MM.1S (cell line): ENCODE measurements around the gene DEAF1.
A peak's percentile ranks its signal among the peaks of the same experiment; 100 is the strongest.
"Not testable (repeated sequence)": the region's sequence is repeated elsewhere in the genome, so short reads cannot be mapped to it uniquely, and the experiment has no call there.

Experiments
- DNase-seq: peaks from one replicate; pipeline ENCODE4 v3.0.0-alpha.2; 2015
- H2AFZ ChIP-seq: fragments of 300-600 bp; sonication (generic); 2 replicates; pipeline ENCODE4 v1.6.0; 2016; ENCODE audit warnings: antibody characterized with exemption, low read length
- H3F3A ChIP-seq: fragments of 300-600 bp; sonication (generic); 2 replicates; pipeline ENCODE4 v1.6.1; 2016; ENCODE audit warnings: mild to moderate bottlenecking, antibody characterized with exemption, low read length, moderate library complexity, mixed read lengths; ENCODE audit not compliant: insufficient read depth
- H3K27ac ChIP-seq: fragments of 300-600 bp; sonication (generic); 2 replicates; pipeline ENCODE4 v1.5.1; 2016; ENCODE audit warnings: mild to moderate bottlenecking, low read length
- H3K27me3 ChIP-seq: fragments of 300-600 bp; sonication (generic); replicated peaks from 2 replicates; pipeline ENCODE4 v1.6.0; 2016; ENCODE audit warnings: low read length; ENCODE audit not compliant: insufficient read depth
- H3K36me3 ChIP-seq: fragments of 300-600 bp; sonication (generic); replicated peaks from 2 replicates; pipeline ENCODE4 v1.6.1; 2016; ENCODE audit warnings: mild to moderate bottlenecking, low read length, mixed read lengths; ENCODE audit not compliant: insufficient read depth
- H3K4me1 ChIP-seq: fragments of 300-600 bp; sonication (generic); 2 replicates; pipeline ENCODE4 v1.6.1; 2016; ENCODE audit warnings: low read length, mixed read lengths
- H3K4me2 ChIP-seq: fragments of 300-600 bp; sonication (generic); 2 replicates; pipeline ENCODE4 v1.6.0; 2016; ENCODE audit warnings: low read depth, low read length
- H3K4me3 ChIP-seq: fragments of 300-600 bp; sonication (generic); 2 replicates; pipeline ENCODE4 v1.5.1; 2016; ENCODE audit warnings: low read length, mixed read lengths
- H3K79me2 ChIP-seq: fragments of 300-600 bp; sonication (generic); 2 replicates; pipeline ENCODE4 v1.6.1; 2016; ENCODE audit warnings: mixed run types, low read length, mixed read lengths
- H3K9ac ChIP-seq: fragments of 300-600 bp; sonication (generic); 2 replicates; pipeline ENCODE4 v1.6.1; 2016; ENCODE audit warnings: low read length, mixed read lengths
- H3K9me2 ChIP-seq: fragments of 300-600 bp; sonication (generic); replicated peaks from 2 replicates; pipeline ENCODE4 v1.6.1; 2016; ENCODE audit warnings: mild to moderate bottlenecking, low read length, mixed read lengths; ENCODE audit not compliant: insufficient read depth
- H3K9me3 ChIP-seq: fragments of 300-600 bp; sonication (generic); replicated peaks from 2 replicates; pipeline ENCODE4 v1.6.1; 2016; ENCODE audit warnings: mild to moderate bottlenecking, low read length, mixed read lengths; ENCODE audit not compliant: insufficient read depth
- H4K20me1 ChIP-seq: fragments of 300-600 bp; sonication (generic); 2 replicates; pipeline ENCODE4 v1.6.1; 2016; ENCODE audit warnings: mild to moderate bottlenecking, low read length, moderate library complexity, mixed read lengths; ENCODE audit not compliant: insufficient read depth
- CTCF ChIP-seq: fragments of 300-600 bp; sonication (generic); IDR thresholded peaks from 2 replicates; pipeline ENCODE4 v1.5.1; 2016; ENCODE audit warnings: antibody characterized with exemption, low read length, mixed read lengths
- EZH2 ChIP-seq: fragments of 300-600 bp; sonication (generic); optimal IDR thresholded peaks from 2 replicates; pipeline ENCODE3; 2017; ENCODE audit warnings: low read depth, mild to moderate bottlenecking, antibody characterized with exemption, low read length, mixed read lengths
- EZH2phosphoT487 ChIP-seq: fragments of 300-600 bp; sonication (generic); IDR thresholded peaks from 2 replicates; pipeline ENCODE4 v1.6.1; 2018; ENCODE audit warnings: antibody characterized with exemption, low read length

DEAF1 gene, protein sequence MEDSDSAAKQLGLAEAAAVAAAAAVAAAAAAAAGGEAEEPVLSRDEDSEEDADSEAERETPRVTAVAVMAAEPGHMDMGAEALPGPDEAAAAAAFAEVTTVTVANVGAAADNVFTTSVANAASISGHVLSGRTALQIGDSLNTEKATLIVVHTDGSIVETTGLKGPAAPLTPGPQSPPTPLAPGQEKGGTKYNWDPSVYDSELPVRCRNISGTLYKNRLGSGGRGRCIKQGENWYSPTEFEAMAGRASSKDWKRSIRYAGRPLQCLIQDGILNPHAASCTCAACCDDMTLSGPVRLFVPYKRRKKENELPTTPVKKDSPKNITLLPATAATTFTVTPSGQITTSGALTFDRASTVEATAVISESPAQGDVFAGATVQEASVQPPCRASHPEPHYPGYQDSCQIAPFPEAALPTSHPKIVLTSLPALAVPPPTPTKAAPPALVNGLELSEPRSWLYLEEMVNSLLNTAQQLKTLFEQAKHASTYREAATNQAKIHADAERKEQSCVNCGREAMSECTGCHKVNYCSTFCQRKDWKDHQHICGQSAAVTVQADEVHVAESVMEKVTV

GRCh38 chr11:694563-695287 is at the start of gene DEAF1:
TSS of gene DEAF1 (minus strand) at chr11:695222. CDS start at chr11:695047, 175 bp downstream.
- H3K4me3 ChIP-seq: peak within 1 kb of the TSS; percentile 97
- peak; percentile 98 for DNase-seq
- peaks cover 64% of the 10 kb centered on the region for H3K79me2 ChIP-seq
- no peaks in the 10 kb centered on the region for H3K9me2 ChIP-seq
- H3K27ac ChIP-seq: peak within 1 kb of the TSS; percentile 100
- peak within 1 kb of the TSS; percentile 97 for H2AFZ ChIP-seq
- H4K20me1 ChIP-seq: no peaks in the 10 kb centered on the region
- TF ChIP-seq EZH2phosphoT487: no peak
- no peak for TF ChIP-seq CTCF
- no peak for TF ChIP-seq EZH2
- peak within 1 kb of the TSS; percentile 77 for H3K4me2 ChIP-seq
- H3K36me3 ChIP-seq: no peaks in the 10 kb centered on the region
- no peaks in the 10 kb centered on the region for H3K27me3 ChIP-seq
- no peaks in the 10 kb centered on the region for H3K9me3 ChIP-seq
- peak within 1 kb of the TSS; percentile 100 for H3K9ac ChIP-seq
- H3F3A ChIP-seq: peaks cover 31% of the 10 kb centered on the region
- peaks cover 25% of the 10 kb centered on the region for H3K4me1 ChIP-seq

GRCh38 chr11:742571-743201 is 47.7 kb upstream of the DEAF1 start:
- no peak overlapping the region for H2AFZ ChIP-seq
- H3K36me3 ChIP-seq: no peaks in the 10 kb centered on the region
- TF ChIP-seq EZH2phosphoT487 (no peak), CTCF (no peak), EZH2 (no peak)
- no peak overlapping the region for H3K4me3 ChIP-seq
- H3K4me2 ChIP-seq: no peak overlapping the region
- DNase-seq: no peak
- no peaks in the 10 kb centered on the region for H3K9me3 ChIP-seq
- H4K20me1 ChIP-seq: no peaks in the 10 kb centered on the region
- no peak overlapping the region for H3K9ac ChIP-seq
- peaks cover 5% of the 10 kb centered on the region for H3K79me2 ChIP-seq
- H3K9me2 ChIP-seq: no peaks in the 10 kb centered on the region
- no peak overlapping the region for H3K27ac ChIP-seq
- H3K27me3 ChIP-seq: peaks cover 5% of the 10 kb centered on the region; the same call in 1 of the 2 replicates
- H3F3A ChIP-seq: peaks cover 9% of the 10 kb centered on the region
- H3K4me1 ChIP-seq: no peaks in the 10 kb centered on the region

DNA sequence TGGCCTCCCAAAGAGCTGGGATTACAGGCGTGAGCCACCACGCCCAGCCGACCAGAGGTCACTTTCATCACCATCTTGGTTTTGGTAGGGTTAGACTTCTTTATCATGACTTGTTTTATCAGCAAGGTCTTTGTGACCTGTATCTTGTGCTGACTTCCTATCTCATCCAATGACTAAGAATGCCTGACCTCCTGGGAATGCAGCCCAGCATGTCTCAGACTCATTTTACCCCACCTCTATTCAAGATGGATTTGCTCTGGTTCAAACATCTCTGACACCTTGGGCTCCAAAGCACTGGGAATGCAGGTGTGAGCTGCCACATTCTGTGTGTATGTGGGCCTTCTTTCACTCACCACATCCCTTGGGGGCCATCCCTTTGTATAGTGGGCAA is 47.1 kb upstream of the DEAF1 start:
- TF ChIP-seq EZH2phosphoT487: no peak
- no peak for TF ChIP-seq CTCF
- TF ChIP-seq EZH2: no peak

GRCh38 chr11:737899-738298 is 42.9 kb upstream of the DEAF1 start:
- H3K27me3 ChIP-seq: peaks cover 26% of the 10 kb centered on the region
- H3F3A ChIP-seq, DNase-seq, H3K9ac ChIP-seq, H3K36me3 ChIP-seq, H3K79me2 ChIP-seq, H3K9me3 ChIP-seq, H3K4me3 ChIP-seq, H4K20me1 ChIP-seq, H3K4me1 ChIP-seq, H3K27ac ChIP-seq, H2AFZ ChIP-seq, H3K9me2 ChIP-seq: not testable (repeated sequence)
- peak overlapping the region; percentile 13; the same call in 1 of the 2 replicates for H3K4me2 ChIP-seq

More for the DNA sequence above, 47.1 kb upstream of the DEAF1 start:
- Histone ChIP-seq H3K9me2 (no peaks in the 10 kb centered on the region), H4K20me1 (no peaks in the 10 kb centered on the region), H2AFZ (no peak overlapping the region), H3K9ac (no peak overlapping the region), H3K36me3 (no peaks in the 10 kb centered on the region), H3K9me3 (no peaks in the 10 kb centered on the region), H3K4me3 (no peak overlapping the region), H3F3A (peaks cover 9% of the 10 kb centered on the region), H3K79me2 (no peaks in the 10 kb centered on the region), H3K27me3 (peaks cover 10% of the 10 kb centered on the region; the same call in 1 of the 2 replicates), H3K4me2 (no peak overlapping the region), H3K4me1 (no peaks in the 10 kb centered on the region), H3K27ac (no peak overlapping the region)
- no peak for DNase-seq
